GM12892 (cell line): ENCODE data around the gene LRP1-AS.
A peak's percentile ranks its signal among the peaks of the same experiment; 100 is the strongest.

Source experiments
- POLR2A ChIP-seq: IDR thresholded peaks from 2 replicates; pipeline ENCODE4 v1.6.1; 2011; ENCODE audit warnings: low read depth, low read length, control low read depth
- POLR2AphosphoS5 ChIP-seq: IDR thresholded peaks from 2 replicates; pipeline ENCODE4 v1.6.1; 2011; ENCODE audit warnings: low read depth, low read length, control low read depth
- TAF1 ChIP-seq: IDR thresholded peaks from 2 replicates; pipeline ENCODE4 v1.6.1; 2011; ENCODE audit warnings: low read depth, mild to moderate bottlenecking, control low read depth, low read length, borderline replicate concordance

GRCh38 chr12:57111031-57111734 is 36.2 kb downstream of the LRP1-AS start, which contains the start of gene STAT6:
- TF ChIP-seq POLR2AphosphoS5 (peak; percentile 66), POLR2A (peak; percentile 85), TAF1 (peak; percentile 69; the same call in 1 of the 2 replicates)
